Measurements from ENCODE around the gene APOC1.
A peak's percentile ranks its signal among the peaks of the same experiment; 100 is the strongest.

Gene APOC1

DNA sequence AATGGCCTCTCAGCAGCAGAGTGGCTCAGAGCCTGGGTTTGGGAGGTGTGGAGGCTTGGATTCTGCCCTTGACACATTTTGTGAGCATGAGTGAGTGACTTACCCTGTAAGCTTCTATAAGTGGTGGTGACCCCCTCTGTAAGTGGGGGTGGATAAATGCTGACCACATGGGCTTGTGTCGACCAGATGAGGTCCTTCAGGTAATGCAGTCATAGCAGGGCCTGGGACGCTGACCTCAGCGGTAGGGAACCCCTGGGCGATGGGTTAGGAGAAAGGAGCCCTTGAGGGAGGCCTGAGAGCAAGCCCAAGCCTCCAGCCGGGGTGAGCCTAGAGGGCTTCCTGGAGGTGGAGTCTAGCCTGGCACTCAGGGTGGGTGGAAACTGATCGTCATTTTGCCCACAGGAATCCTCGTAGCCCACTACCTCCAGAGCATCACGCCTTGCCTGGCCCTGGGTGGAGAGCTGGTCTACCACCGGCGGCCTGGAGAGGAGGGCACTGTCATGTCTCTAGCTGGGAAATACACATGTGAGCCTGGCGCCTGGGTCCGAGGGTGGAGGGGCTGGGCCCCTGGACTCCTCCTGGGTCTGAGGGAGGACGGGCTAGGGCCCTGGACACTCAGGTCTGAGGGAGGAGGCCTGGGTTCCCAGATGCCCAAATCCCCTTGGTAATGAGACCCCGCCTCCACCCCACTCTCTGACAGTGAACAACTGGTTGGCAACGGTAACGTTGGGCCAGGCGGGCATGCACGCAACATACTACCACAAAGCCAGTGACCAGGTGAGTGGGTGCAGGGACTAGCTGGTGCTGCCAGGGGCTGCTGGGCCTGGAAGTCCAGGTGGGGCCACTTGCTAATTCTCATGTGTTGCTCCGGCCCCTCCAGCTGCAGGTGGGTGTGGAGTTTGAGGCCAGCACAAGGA, 13.8 kb upstream of the APOC1 start:
- TF ChIP-seq, protein P1, sequence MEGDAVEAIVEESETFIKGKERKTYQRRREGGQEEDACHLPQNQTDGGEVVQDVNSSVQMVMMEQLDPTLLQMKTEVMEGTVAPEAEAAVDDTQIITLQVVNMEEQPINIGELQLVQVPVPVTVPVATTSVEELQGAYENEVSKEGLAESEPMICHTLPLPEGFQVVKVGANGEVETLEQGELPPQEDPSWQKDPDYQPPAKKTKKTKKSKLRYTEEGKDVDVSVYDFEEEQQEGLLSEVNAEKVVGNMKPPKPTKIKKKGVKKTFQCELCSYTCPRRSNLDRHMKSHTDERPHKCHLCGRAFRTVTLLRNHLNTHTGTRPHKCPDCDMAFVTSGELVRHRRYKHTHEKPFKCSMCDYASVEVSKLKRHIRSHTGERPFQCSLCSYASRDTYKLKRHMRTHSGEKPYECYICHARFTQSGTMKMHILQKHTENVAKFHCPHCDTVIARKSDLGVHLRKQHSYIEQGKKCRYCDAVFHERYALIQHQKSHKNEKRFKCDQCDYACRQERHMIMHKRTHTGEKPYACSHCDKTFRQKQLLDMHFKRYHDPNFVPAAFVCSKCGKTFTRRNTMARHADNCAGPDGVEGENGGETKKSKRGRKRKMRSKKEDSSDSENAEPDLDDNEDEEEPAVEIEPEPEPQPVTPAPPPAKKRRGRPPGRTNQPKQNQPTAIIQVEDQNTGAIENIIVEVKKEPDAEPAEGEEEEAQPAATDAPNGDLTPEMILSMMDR (conservative IDR thresholded peaks at IDR 0.05) = no peak
- no peak overlapping the region for H3K27ac ChIP-seq

DNA sequence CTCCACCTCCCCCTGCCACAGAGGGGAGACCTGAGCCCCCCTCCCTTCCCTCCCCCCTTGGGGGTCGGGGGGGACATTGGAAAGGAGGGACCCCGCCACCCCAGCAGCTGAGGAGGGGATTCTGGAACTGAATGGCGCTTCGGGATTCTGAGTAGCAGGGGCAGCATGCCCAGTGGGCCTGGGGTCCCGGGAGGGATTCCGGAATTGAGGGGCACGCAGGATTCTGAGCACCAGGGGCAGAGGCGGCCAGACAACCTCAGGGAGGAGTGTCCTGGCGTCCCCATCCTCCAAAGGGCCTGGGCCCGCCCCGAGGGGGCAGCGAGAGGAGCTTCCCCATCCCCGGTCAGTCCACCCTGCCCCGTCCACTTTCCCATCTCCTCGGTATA, 11.2 kb upstream of the APOC1 start:
- H3K27ac ChIP-seq = no peak overlapping the region
- TF ChIP-seq, protein P1 (conservative IDR thresholded peaks at IDR 0.05) = no peak

DNA sequence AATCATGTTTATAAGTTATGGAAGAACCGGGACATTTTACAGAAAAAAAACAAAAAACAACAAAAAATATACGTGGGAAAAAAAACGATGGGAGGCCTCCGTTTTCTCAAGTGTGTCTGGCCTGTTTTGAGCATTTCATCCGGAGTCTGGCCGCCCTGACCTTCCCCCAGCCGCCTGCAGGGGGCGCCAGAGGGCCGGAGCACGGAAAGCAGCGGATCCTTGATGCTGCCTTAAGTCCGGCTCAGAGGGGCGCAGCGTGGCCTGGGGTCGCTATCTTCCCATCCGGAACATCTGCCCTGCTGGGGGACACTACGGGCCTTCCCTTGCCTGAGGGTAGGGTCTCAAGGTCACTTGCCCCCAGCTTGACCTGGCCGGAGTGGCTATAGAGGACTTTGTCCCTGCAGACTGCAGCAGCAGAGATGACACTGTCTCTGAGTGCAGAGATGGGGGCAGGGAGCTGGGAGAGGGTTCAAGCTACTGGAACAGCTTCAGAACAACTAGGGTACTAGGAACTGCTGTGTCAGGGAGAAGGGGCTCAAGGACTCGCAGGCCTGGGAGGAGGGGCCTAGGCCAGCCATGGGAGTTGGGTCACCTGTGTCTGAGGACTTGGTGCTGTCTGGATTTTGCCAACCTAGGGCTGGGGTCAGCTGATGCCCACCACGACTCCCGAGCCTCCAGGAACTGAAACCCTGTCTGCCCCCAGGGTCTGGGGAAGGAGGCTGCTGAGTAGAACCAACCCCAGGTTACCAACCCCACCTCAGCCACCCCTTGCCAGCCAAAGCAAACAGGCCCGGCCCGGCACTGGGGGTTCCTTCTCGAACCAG, 10.6 kb upstream of the APOC1 start:
- TF ChIP-seq, protein P1 (conservative IDR thresholded peaks at IDR 0.05) = peak; percentile 99
- no peak overlapping the region for H3K27ac ChIP-seq

DNA sequence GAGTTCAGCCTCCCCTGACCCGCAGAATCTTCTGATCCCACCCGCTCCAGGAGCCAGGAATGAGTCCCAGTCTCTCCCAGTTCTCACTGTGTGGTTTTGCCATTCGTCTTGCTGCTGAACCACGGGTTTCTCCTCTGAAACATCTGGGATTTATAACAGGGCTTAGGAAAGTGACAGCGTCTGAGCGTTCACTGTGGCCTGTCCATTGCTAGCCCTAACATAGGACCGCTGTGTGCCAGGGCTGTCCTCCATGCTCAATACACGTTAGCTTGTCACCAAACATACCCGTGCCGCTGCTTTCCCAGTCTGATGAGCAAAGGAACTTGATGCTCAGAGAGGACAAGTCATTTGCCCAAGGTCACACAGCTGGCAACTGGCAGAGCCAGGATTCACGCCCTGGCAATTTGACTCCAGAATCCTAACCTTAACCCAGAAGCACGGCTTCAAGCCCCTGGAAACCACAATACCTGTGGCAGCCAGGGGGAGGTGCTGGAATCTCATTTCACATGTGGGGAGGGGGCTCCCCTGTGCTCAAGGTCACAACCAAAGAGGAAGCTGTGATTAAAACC, 9.9 kb upstream of the APOC1 start:
- TF ChIP-seq, protein P1 (conservative IDR thresholded peaks at IDR 0.05) = peak; percentile 42
- no peak overlapping the region for H3K27ac ChIP-seq

DNA sequence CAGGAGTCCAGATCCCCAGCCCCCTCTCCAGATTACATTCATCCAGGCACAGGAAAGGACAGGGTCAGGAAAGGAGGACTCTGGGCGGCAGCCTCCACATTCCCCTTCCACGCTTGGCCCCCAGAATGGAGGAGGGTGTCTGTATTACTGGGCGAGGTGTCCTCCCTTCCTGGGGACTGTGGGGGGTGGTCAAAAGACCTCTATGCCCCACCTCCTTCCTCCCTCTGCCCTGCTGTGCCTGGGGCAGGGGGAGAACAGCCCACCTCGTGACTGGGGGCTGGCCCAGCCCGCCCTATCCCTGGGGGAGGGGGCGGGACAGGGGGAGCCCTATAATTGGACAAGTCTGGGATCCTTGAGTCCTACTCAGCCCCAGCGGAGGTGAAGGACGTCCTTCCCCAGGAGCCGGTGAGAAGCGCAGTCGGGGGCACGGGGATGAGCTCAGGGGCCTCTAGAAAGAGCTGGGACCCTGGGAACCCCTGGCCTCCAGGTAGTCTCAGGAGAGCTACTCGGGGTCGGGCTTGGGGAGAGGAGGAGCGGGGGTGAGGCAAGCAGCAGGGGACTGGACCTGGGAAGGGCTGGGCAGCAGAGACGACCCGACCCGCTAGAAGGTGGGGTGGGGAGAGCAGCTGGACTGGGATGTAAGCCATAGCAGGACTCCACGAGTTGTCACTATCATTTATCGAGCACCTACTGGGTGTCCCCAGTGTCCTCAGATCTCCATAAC, 8.8 kb upstream of the APOC1 start, which contains the start of gene APOE:
APOE (plus strand) TSS at position 360 of the 724 bp plus-strand sequence. CDS start 829 bp downstream, outside the sequence.
- TF ChIP-seq, protein P1 (conservative IDR thresholded peaks at IDR 0.05) = no peak
- peak within 1 kb of the TSS; percentile 37; the same call in 1 of the 2 replicates for H3K27ac ChIP-seq

DNA sequence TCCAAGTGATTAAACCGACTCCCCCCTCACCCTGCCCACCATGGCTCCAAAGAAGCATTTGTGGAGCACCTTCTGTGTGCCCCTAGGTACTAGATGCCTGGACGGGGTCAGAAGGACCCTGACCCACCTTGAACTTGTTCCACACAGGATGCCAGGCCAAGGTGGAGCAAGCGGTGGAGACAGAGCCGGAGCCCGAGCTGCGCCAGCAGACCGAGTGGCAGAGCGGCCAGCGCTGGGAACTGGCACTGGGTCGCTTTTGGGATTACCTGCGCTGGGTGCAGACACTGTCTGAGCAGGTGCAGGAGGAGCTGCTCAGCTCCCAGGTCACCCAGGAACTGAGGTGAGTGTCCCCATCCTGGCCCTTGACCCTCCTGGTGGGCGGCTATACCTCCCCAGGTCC, 6.8 kb upstream of the APOC1 start:
- TF ChIP-seq, protein P1 (conservative IDR thresholded peaks at IDR 0.05) = no peak

More for the DNA sequence above, 6.8 kb upstream of the APOC1 start:
- H3K27ac ChIP-seq = no peak overlapping the region

Measured in VCaP (cell line).